ENCODE data around the gene GABRA5. TPM values are rescaled to one million over a fixed set of nuclear protein-coding genes. Genes with fewer than 3 reads are reported as not detected.

GABRA5 gene
- total RNA-seq, 1 experiment from 2014 or later: not detected

GRCh38 chr15:26970712-26971210 is 103.9 kb downstream of the GABRA5 start, which contains the start of gene GABRG3:
GABRG3 (plus strand) TSS chr15:26971181.
- Histone ChIP-seq H3K27ac (ENCODE audit: low read length) (no peak within 1 kb of the TSS), H3K4me3 (ENCODE audit: low read depth in 2 of 2, low read length in 2 of 2) (no peak within 1 kb of the TSS)
- intact Hi-C loops (cut with micrococcal nuclease; ENCODE audit: unreplicated experiment): no loop called here

DNA sequence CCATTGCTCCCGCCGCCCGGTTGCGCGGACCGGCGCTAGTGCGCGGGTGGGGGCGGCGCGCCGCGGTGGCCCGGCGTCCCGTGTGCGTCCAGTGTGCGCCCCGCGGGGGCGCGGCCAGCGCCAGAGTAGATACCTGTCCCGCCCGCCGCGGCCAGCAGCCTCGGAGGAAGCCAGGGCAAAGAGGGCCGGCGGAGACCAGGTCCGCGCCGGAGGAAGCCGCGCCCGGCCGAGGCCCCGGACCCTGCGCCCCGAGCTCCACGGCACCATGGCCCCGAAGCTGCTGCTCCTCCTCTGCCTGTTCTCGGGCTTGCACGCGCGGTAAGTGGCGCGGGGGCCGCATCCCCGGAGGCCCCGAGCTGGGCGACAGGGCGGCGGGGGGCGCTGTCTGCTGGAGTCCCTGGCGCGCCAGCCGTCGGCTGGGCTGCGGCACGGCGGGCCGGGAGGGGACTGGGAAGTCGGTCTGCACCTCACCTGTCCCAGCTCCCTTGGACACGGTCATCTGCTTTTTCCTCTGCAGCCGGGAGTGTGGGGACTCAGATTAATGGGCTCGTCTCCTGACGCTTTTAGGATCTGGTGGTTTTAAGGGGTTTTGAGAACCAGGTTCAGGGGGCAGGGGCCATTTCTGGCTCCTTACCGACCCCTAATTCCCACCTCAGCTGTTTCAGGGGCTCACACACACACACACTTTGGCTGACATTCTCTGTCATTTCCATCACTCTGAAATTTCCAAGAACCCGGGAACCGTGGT is 104.6 kb downstream of the GABRA5 start:
- intact Hi-C loops (cut with micrococcal nuclease; ENCODE audit: unreplicated experiment): no loop called here
- ChIA-PET CTCF (no interaction called here), POLR2A (no interaction called here)
- BruUV-seq (replicated peaks): no TSS peak
- ATAC-seq: no peak
- no peaks in the 10 kb centered on the region for H3K36me3 ChIP-seq (ENCODE audit: control insufficient read depth, insufficient read depth, low read length)
- no peaks in the 10 kb centered on the region for H3K4me1 ChIP-seq (ENCODE audit: control insufficient read depth, insufficient read depth, low read length)
- DNase-seq (ENCODE audit: low read depth, low spot score): no peak
- no peak overlapping the region for H3K27ac ChIP-seq (ENCODE audit: low read length)
- no peaks in the 10 kb centered on the region for H3K27me3 ChIP-seq (ENCODE audit: control insufficient read depth, insufficient read depth, low read length)
- H3K9me3 ChIP-seq (ENCODE audit: control insufficient read depth, insufficient read depth, low read depth, low read length): no peaks in the 10 kb centered on the region
- in situ Hi-C loops (cut with HindIII; ENCODE audit: low pct_unique_long_range_greater_than_20kb, low sequenced_read_pairs): no loop called here
- no peak overlapping the region for H3K4me3 ChIP-seq (ENCODE audit: low read depth in 2 of 2, low read length in 2 of 2)
- TF ChIP-seq, protein P1, sequence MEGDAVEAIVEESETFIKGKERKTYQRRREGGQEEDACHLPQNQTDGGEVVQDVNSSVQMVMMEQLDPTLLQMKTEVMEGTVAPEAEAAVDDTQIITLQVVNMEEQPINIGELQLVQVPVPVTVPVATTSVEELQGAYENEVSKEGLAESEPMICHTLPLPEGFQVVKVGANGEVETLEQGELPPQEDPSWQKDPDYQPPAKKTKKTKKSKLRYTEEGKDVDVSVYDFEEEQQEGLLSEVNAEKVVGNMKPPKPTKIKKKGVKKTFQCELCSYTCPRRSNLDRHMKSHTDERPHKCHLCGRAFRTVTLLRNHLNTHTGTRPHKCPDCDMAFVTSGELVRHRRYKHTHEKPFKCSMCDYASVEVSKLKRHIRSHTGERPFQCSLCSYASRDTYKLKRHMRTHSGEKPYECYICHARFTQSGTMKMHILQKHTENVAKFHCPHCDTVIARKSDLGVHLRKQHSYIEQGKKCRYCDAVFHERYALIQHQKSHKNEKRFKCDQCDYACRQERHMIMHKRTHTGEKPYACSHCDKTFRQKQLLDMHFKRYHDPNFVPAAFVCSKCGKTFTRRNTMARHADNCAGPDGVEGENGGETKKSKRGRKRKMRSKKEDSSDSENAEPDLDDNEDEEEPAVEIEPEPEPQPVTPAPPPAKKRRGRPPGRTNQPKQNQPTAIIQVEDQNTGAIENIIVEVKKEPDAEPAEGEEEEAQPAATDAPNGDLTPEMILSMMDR (IDR thresholded peaks at IDR 0.05): no peak
- no peak for TF ChIP-seq TCF7L2 (IDR thresholded peaks at IDR 0.05; ENCODE audit: low read depth, low read length)
- TF ChIP-seq, protein P2, sequence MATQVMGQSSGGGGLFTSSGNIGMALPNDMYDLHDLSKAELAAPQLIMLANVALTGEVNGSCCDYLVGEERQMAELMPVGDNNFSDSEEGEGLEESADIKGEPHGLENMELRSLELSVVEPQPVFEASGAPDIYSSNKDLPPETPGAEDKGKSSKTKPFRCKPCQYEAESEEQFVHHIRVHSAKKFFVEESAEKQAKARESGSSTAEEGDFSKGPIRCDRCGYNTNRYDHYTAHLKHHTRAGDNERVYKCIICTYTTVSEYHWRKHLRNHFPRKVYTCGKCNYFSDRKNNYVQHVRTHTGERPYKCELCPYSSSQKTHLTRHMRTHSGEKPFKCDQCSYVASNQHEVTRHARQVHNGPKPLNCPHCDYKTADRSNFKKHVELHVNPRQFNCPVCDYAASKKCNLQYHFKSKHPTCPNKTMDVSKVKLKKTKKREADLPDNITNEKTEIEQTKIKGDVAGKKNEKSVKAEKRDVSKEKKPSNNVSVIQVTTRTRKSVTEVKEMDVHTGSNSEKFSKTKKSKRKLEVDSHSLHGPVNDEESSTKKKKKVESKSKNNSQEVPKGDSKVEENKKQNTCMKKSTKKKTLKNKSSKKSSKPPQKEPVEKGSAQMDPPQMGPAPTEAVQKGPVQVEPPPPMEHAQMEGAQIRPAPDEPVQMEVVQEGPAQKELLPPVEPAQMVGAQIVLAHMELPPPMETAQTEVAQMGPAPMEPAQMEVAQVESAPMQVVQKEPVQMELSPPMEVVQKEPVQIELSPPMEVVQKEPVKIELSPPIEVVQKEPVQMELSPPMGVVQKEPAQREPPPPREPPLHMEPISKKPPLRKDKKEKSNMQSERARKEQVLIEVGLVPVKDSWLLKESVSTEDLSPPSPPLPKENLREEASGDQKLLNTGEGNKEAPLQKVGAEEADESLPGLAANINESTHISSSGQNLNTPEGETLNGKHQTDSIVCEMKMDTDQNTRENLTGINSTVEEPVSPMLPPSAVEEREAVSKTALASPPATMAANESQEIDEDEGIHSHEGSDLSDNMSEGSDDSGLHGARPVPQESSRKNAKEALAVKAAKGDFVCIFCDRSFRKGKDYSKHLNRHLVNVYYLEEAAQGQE (IDR thresholded peaks at IDR 0.05; ENCODE audit: insufficient read depth in 1 of 2, low read depth in 2 of 2, low read length in 1 of 2): no peak
- no peak for TF ChIP-seq SIN3A (IDR thresholded peaks at IDR 0.05; ENCODE audit: borderline replicate concordance, insufficient read depth, low read depth, low read length)
- no peak for TF ChIP-seq POLR2AphosphoS5 (IDR thresholded peaks at IDR 0.05; ENCODE audit: low read depth, low read length)

More at GRCh38 chr15:26970712-26971210, 103.9 kb downstream of the GABRA5 start, which contains the start of gene GABRG3:
- TF ChIP-seq TCF7L2 (IDR thresholded peaks at IDR 0.05; ENCODE audit: low read depth, low read length): no peak
- TF ChIP-seq SIN3A (IDR thresholded peaks at IDR 0.05; ENCODE audit: borderline replicate concordance, insufficient read depth, low read depth, low read length): no peak
- H3K9me3 ChIP-seq (ENCODE audit: control insufficient read depth, insufficient read depth, low read depth, low read length): no peaks in the 10 kb centered on the region
- no peaks in the 10 kb centered on the region for H3K4me1 ChIP-seq (ENCODE audit: control insufficient read depth, insufficient read depth, low read length)
- no TSS peak for BruUV-seq (replicated peaks)
- in situ Hi-C loops (cut with HindIII; ENCODE audit: low pct_unique_long_range_greater_than_20kb, low sequenced_read_pairs): no loop called here
- no peak for ATAC-seq
- ChIA-PET CTCF (no interaction called here), POLR2A (no interaction called here)
- no peaks in the 10 kb centered on the region for H3K36me3 ChIP-seq (ENCODE audit: control insufficient read depth, insufficient read depth, low read length)
- DNase-seq (ENCODE audit: low read depth, low spot score): no peak
- H3K27me3 ChIP-seq (ENCODE audit: control insufficient read depth, insufficient read depth, low read length): no peaks in the 10 kb centered on the region

- CTCF ChIA-PET: no interaction called here
- BruUV-seq (replicated peaks): no TSS peak
- Histone ChIP-seq H3K9me3 (ENCODE audit: control insufficient read depth, insufficient read depth, low read depth, low read length) (no peaks in the 10 kb centered on the region), H3K4me3 (ENCODE audit: low read depth in 2 of 2, low read length in 2 of 2) (no peak overlapping the region), H3K27ac (ENCODE audit: low read length) (no peak overlapping the region), H3K4me1 (ENCODE audit: control insufficient read depth, insufficient read depth, low read length) (no peaks in the 10 kb centered on the region), H3K36me3 (ENCODE audit: control insufficient read depth, insufficient read depth, low read length) (no peaks in the 10 kb centered on the region), H3K27me3 (ENCODE audit: control insufficient read depth, insufficient read depth, low read length) (no peaks in the 10 kb centered on the region)
- in situ Hi-C loops (cut with HindIII; ENCODE audit: low pct_unique_long_range_greater_than_20kb, low sequenced_read_pairs) (no loop called here), intact Hi-C loops (cut with micrococcal nuclease; ENCODE audit: unreplicated experiment) (no loop called here)
- DNase-seq (ENCODE audit: low read depth, low spot score): no peak
- TF ChIP-seq TCF7L2 (IDR thresholded peaks at IDR 0.05; ENCODE audit: low read depth, low read length) (no peak), POLR2AphosphoS5 (IDR thresholded peaks at IDR 0.05; ENCODE audit: low read depth, low read length) (no peak)
- TF ChIP-seq, protein P1 (IDR thresholded peaks at IDR 0.05): no peak
- POLR2A ChIA-PET: no interaction called here
- no peak for ATAC-seq
These were observed 105.8 kb downstream of the GABRA5 start for GRCh38 chr15:26972636-26973035.

Measured in Panc1 (cell line).